UCSD-AML1 (cell line): ENCODE results near the gene GTSE1.
A peak's percentile ranks its signal among the peaks of the same experiment; 100 is the strongest.

Source experiments
- DNase-seq: peaks from one replicate; lab custom pipeline; 2025; ENCODE audit not compliant: unreplicated experiment; lab: John Stamatoyannopoulos, UW

The GTSE1 gene

GRCh38 chr22:46351131-46351735 lies 54.6 kb downstream of the GTSE1 start:
- no peak for DNase-seq

- no peak for DNase-seq
Measured at GRCh38 chr22:46351767-46352166, 55.1 kb downstream of the GTSE1 start.

GRCh38 chr22:46352276-46352675 lies 55.6 kb downstream of the GTSE1 start:
- DNase-seq = no peak

GRCh38 chr22:46352691-46353386 lies 56.2 kb downstream of the GTSE1 start:
- no peak for DNase-seq

GRCh38 chr22:46353483-46354105 lies 56.9 kb downstream of the GTSE1 start:
- DNase-seq = no peak

GRCh38 chr22:46354176-46354992 lies 57.7 kb downstream of the GTSE1 start:
- no peak for DNase-seq

GRCh38 chr22:46354993-46355305 lies 58.3 kb downstream of the GTSE1 start:
- no peak for DNase-seq

- DNase-seq = peak; percentile 50
Measured at GRCh38 chr22:46355369-46355995, 58.8 kb downstream of the GTSE1 start.

- DNase-seq = no peak
Measured at GRCh38 chr22:46355996-46356471, 59.4 kb downstream of the GTSE1 start.

- no peak for DNase-seq
Measured at GRCh38 chr22:46356496-46357480, 60.1 kb downstream of the GTSE1 start.

GRCh38 chr22:46357711-46358520 lies 61.2 kb downstream of the GTSE1 start:
- no peak for DNase-seq

- DNase-seq = no peak
Measured at GRCh38 chr22:46358766-46359165, 62.1 kb downstream of the GTSE1 start.

- no peak for DNase-seq
Measured at GRCh38 chr22:46359362-46359761, 62.7 kb downstream of the GTSE1 start.

GRCh38 chr22:46360097-46360496 lies 63.4 kb downstream of the GTSE1 start:
- DNase-seq = no peak

GRCh38 chr22:46360891-46361290 lies 64.2 kb downstream of the GTSE1 start:
- no peak for DNase-seq

GRCh38 chr22:46361826-46362202 lies 65.1 kb downstream of the GTSE1 start:
- no peak for DNase-seq

- no peak for DNase-seq
Measured at GRCh38 chr22:46362203-46362933, 65.7 kb downstream of the GTSE1 start.

GRCh38 chr22:46362934-46363515 lies 66.4 kb downstream of the GTSE1 start:
- DNase-seq = no peak
